Esophagus muscularis mucosa (tissue), 4 donors: ENCODE measurements around the gene TAS2R5.
"Not testable (repeated sequence)": the region's sequence is repeated elsewhere in the genome, so short reads cannot be mapped to it uniquely, and the experiment has no call there.

Source experiments
- EP300 ChIP-seq: sonication (generic); formaldehyde crosslinking; IDR thresholded peaks from one replicate; pipeline ENCODE4 v1.6.1; 2017; ENCODE audit warnings: antibody characterized with exemption
- POLR2A ChIP-seq: fragments of 450-650 bp; IDR thresholded peaks from one replicate; pipeline ENCODE4 v1.6.1; 2017; ENCODE audit warnings: antibody characterized with exemption, moderate library complexity, mild to moderate bottlenecking, low read depth
- TF ChIP-seq, protein P1 (sequence below), 3 experiments: fragments of 200-600 bp in 2 of 3; fragments of 450-650 bp in 1 of 3; sonication (generic) in 2 of 3; IDR thresholded peaks; one replicate each; pipeline ENCODE4 v1.5.1; 2017 to 2019; ENCODE audit warnings: antibody characterized with exemption in 3 of 3, mild to moderate bottlenecking in 2 of 3, moderate library complexity in 1 of 3

DNA sequence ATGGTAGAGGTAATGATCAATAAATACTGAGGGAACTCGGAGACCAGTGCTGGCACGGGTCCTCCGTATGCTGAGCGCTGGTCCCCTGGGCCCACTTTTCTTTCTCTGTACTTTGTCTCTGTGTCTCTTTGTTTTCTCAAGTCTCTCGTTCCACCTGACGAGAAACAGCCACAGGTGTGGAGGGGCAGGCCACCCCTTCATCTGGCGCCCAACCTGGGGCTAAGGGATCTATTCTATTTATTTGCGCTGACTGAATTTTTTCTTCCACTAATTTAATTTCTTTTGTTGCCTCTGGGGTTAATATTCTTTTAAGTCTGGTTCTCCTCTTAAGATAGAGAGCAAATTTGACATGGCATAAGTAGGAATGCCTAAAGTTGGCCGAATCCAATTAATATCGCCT is 38.1 kb upstream of the TAS2R5 start:
- TF ChIP-seq, protein P1, sequence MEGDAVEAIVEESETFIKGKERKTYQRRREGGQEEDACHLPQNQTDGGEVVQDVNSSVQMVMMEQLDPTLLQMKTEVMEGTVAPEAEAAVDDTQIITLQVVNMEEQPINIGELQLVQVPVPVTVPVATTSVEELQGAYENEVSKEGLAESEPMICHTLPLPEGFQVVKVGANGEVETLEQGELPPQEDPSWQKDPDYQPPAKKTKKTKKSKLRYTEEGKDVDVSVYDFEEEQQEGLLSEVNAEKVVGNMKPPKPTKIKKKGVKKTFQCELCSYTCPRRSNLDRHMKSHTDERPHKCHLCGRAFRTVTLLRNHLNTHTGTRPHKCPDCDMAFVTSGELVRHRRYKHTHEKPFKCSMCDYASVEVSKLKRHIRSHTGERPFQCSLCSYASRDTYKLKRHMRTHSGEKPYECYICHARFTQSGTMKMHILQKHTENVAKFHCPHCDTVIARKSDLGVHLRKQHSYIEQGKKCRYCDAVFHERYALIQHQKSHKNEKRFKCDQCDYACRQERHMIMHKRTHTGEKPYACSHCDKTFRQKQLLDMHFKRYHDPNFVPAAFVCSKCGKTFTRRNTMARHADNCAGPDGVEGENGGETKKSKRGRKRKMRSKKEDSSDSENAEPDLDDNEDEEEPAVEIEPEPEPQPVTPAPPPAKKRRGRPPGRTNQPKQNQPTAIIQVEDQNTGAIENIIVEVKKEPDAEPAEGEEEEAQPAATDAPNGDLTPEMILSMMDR (IDR thresholded peaks at IDR 0.05), result not testable (repeated sequence)
- TF ChIP-seq POLR2A, EP300: not testable (repeated sequence)
